Transverse colon (tissue), 4 donors: ENCODE data around the gene ODF4.

Experiments used
- CTCF ChIP-seq, 5 experiments: fragments of 200-600 bp in 3 of 5; fragments of 450-650 bp in 2 of 5; sonication (generic) in 3 of 5; IDR thresholded peaks; 1 replicate in 2 of 5; 2 replicates in 3 of 5; pipeline ENCODE4 v1.5.1; 2016 to 2017; ENCODE audit warnings: antibody characterized with exemption in 5 of 5, inconsistent platforms in 3 of 5, mild to moderate bottlenecking in 2 of 5, moderate library complexity in 1 of 5
- EP300 ChIP-seq: sonication (generic); formaldehyde crosslinking; IDR thresholded peaks from one replicate; pipeline ENCODE4 v1.6.1; 2017; ENCODE audit warnings: antibody characterized with exemption, low read depth
- POLR2A ChIP-seq: fragments of 450-650 bp; IDR thresholded peaks from one replicate; pipeline ENCODE4 v1.6.1; 2016; ENCODE audit warnings: antibody characterized with exemption, mild to moderate bottlenecking, moderate library complexity
- POLR2AphosphoS5 ChIP-seq, 3 donors: sonication (generic); formaldehyde crosslinking; IDR thresholded peaks; one replicate each; pipeline ENCODE4 v1.6.1; 2016; ENCODE audit warnings: antibody characterized with exemption in 3 of 3

DNA sequence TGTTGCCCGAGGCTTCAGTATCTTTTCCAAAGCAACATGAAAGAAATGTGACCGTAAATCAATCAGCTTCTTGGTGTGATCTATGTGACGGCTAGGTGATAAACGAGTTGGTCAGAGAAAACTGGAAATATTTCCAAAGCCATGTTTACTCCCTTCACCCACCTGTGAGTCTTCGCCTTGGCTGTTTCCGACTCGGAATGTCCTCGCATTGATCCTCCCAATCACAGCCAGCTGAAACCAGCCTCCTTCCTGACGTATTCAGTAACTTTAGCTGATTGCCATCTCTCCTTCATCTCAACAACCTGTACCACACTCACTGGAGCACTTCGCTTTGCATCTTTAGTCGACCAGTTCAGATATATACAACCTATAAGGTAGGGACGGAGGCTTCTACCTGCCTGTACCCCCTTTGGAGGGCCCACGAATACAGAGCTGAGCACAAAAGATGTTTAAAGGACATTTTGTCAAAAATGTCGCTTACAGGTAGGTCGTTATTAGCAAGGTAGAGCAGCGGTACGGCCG lies 36.2 kb downstream of the ODF4 start:
- no peak for TF ChIP-seq CTCF (IDR thresholded peaks at IDR 0.05)
- TF ChIP-seq POLR2AphosphoS5 (IDR thresholded peaks at IDR 0.05) = peak in 1 of 3 donors; percentile 4
- TF ChIP-seq POLR2A = no peak
- no peak for TF ChIP-seq EP300
